CD14-positive monocyte (primary cell): ENCODE results near the gene TMC6. TPM values are rescaled to one million over a fixed set of nuclear protein-coding genes. Genes with fewer than 3 reads are reported as not detected.

ENCODE experiments used
- DNase-seq, 3 donors: peaks; one replicate each; pipeline ENCODE4 v3.0.0-alpha.2; 2011 to 2022
- H2AFZ ChIP-seq: 2 replicates; pipeline ENCODE4 v1.6.0; 2012; ENCODE audit warnings: mild to moderate bottlenecking, low read depth, low read length, inconsistent platforms; ENCODE audit not compliant: insufficient read depth, poor library complexity, severe bottlenecking
- H3K27ac ChIP-seq, 2 donors: 1 replicate in 1 of 2; 2 replicates in 1 of 2; pipeline ENCODE4 v1.5.1; 2012 to 2013; ENCODE audit warnings: low read length in 2 of 2, control low read depth in 1 of 2, inconsistent platforms in 1 of 2, low read depth in 1 of 2, mild to moderate bottlenecking in 1 of 2
- H3K27me3 ChIP-seq, 2 donors: one replicate each; pipeline versions ENCODE4 v1.6.0 to v1.6.1; 2011 to 2013; ENCODE audit warnings: low read length in 2 of 2; ENCODE audit not compliant: control insufficient read depth in 2 of 2, insufficient read depth in 2 of 2
- H3K36me3 ChIP-seq, 2 donors: replicated peaks in 1 of 2; 1 replicate in 1 of 2; 2 replicates in 1 of 2; pipeline versions ENCODE4 v1.5.1 to v1.6.1; 2012 to 2013; ENCODE audit warnings: low read length in 2 of 2, control low read depth in 1 of 2, inconsistent platforms in 1 of 2, mild to moderate bottlenecking in 1 of 2; ENCODE audit not compliant: insufficient read depth in 2 of 2, control insufficient read depth in 1 of 2
- H3K4me1 ChIP-seq, 2 donors: 1 replicate in 1 of 2; 2 replicates in 1 of 2; pipeline versions ENCODE4 v1.5.1 to v1.6.1; 2012 to 2013; ENCODE audit warnings: low read length in 2 of 2, control low read depth in 1 of 2, inconsistent platforms in 1 of 2, mild to moderate bottlenecking in 1 of 2, moderate library complexity in 1 of 2; ENCODE audit not compliant: insufficient read depth in 2 of 2, control insufficient read depth in 1 of 2
- H3K4me2 ChIP-seq: replicated peaks from 2 replicates; pipeline ENCODE3; 2012; ENCODE audit warnings: low read length, moderate library complexity, mild to moderate bottlenecking; ENCODE audit not compliant: poor library complexity, severe bottlenecking; ENCODE audit errors: extremely low read depth
- H3K4me3 ChIP-seq, 3 experiments: fragments of 200-600 bp in 1 of 3; sonication (generic) in 1 of 3; replicated peaks in 1 of 3; 1 replicate in 2 of 3; 2 replicates in 1 of 3; pipeline ENCODE4 v1.5.1; 2011 to 2013; ENCODE audit warnings: low read length in 3 of 3, mild to moderate bottlenecking in 3 of 3, control low read depth in 2 of 3, low read depth in 2 of 3, inconsistent platforms in 1 of 3, moderate library complexity in 1 of 3
- H3K79me2 ChIP-seq: 2 replicates; pipeline ENCODE4 v1.6.0; 2012; ENCODE audit warnings: mild to moderate bottlenecking, control low read depth, inconsistent platforms, low read length, moderate library complexity; ENCODE audit not compliant: insufficient read depth
- H3K9ac ChIP-seq: 2 replicates; pipeline ENCODE4 v1.6.0; 2017; ENCODE audit warnings: low read length, mild to moderate bottlenecking; ENCODE audit not compliant: insufficient read depth, poor library complexity, severe bottlenecking
- H3K9me3 ChIP-seq, 2 donors: replicated peaks in 1 of 2; 1 replicate in 1 of 2; 2 replicates in 1 of 2; pipeline versions ENCODE4 v1.5.1 to v1.6.1; 2012 to 2013; ENCODE audit warnings: low read length in 2 of 2, control low read depth in 1 of 2; ENCODE audit not compliant: control insufficient read depth in 1 of 2, insufficient read depth in 1 of 2
- H4K20me1 ChIP-seq: 2 replicates; pipeline ENCODE4 v1.6.0; 2012; ENCODE audit warnings: mild to moderate bottlenecking, low read length, control low read depth, moderate library complexity; ENCODE audit not compliant: insufficient read depth
- H3K27ac Mint-ChIP-seq, 7 donors: one replicate each; pipeline ENCODE4 v1.8.0; 2020; ENCODE audit warnings: mild to moderate bottlenecking in 7 of 7, mixed read lengths in 7 of 7, moderate library complexity in 6 of 7, inconsistent platforms in 2 of 7
- H3K27me3 Mint-ChIP-seq, 3 donors: one replicate each; pipeline ENCODE4 v1.8.0; 2021 to 2022; ENCODE audit warnings: low read depth in 3 of 3, mild to moderate bottlenecking in 3 of 3, mixed read lengths in 3 of 3, moderate library complexity in 3 of 3, inconsistent platforms in 1 of 3
- H3K36me3 Mint-ChIP-seq, 2 donors: one replicate each; pipeline ENCODE4 v1.8.0; 2020; ENCODE audit warnings: mixed read lengths in 2 of 2, inconsistent platforms in 1 of 2, mild to moderate bottlenecking in 1 of 2
- H3K4me1 Mint-ChIP-seq: one replicate; pipeline ENCODE4 v1.8.0; 2020; ENCODE audit warnings: mild to moderate bottlenecking, mixed read lengths
- H3K4me3 Mint-ChIP-seq, 2 donors: one replicate each; pipeline ENCODE4 v1.8.0; 2020; ENCODE audit warnings: mild to moderate bottlenecking in 2 of 2, mixed read lengths in 2 of 2, moderate library complexity in 1 of 2
- H3K9me3 Mint-ChIP-seq, 7 donors: one replicate each; pipeline ENCODE4 v1.8.0; 2020 to 2022; ENCODE audit warnings: mixed read lengths in 7 of 7, mild to moderate bottlenecking in 6 of 7, moderate library complexity in 6 of 7, inconsistent platforms in 2 of 7
- CTCF ChIP-seq: fragments of 200-600 bp; IDR thresholded peaks from one replicate; pipeline ENCODE4 v1.8.0; 2022; ENCODE audit warnings: antibody characterized with exemption, mild to moderate bottlenecking
- WGBS: methylation state at CpG from one replicate; pipeline ENCODE4 v1.1.5; 2013; ENCODE audit warnings: missing lambda C conversion rate; ENCODE audit not compliant: insufficient coverage; 5-methylcytosine and 5-hydroxymethylcytosine counted together
- intact Hi-C, 2 donors: fragments of 100-400 bp; cut with micrococcal nuclease; formaldehyde crosslinking; loops; one replicate each; pipeline versions ENCODE4 v1.15.0 to v1.15.1; 2023
- polyA plus RNA-seq, 3 donors: library from polyadenylated mRNA; depleted of rRNA in 1 of 3; unstranded in 2 of 3; stranded (reverse) in 1 of 3; fragments of 300-500 nt in 2 of 3; fragments of >200 nt in 1 of 3; fragmentation: Illumina TruSeq in 2 of 3; gene quantifications; 1 replicate in 2 of 3; 2 replicates in 1 of 3; pipeline ENCODE4 v1.2.3, GENCODE V29; 2012 to 2021

The TMC6 gene
- polyA plus RNA-seq, 3 donors, result 60.1 to 107 (median 79.2) TPM

- 82% methylated on average over 24 of the region's 31 CpGs for WGBS
- H3K4me1 Mint-ChIP-seq, result peaks cover 70% of the 10 kb centered on the region
- H3K27ac ChIP-seq, result peak overlapping the region; percentile 14 to 27
Observed at GRCh38 chr17:78170692-78171590, 42.4 kb upstream of the TMC6 start.

More at GRCh38 chr17:78170692-78171590, 42.4 kb upstream of the TMC6 start:
- H3K9me3 Mint-ChIP-seq, result peaks cover 0 to 3% (median 0%) of the 10 kb centered on the region in 7 donors
- Histone ChIP-seq H3K79me2 (peaks cover 46% of the 10 kb centered on the region), H3K36me3 (peaks cover 11 to 16% of the 10 kb centered on the region in 2 donors), H3K27me3 (no peaks in the 10 kb centered on the region), H3K4me1 (peaks cover 74% of the 10 kb centered on the region in 2 donors), H3K4me3 (peak overlapping the region in 1 of 3 experiments; percentile 85), H3K9ac (no peak overlapping the region), H3K4me2 (peak overlapping the region; percentile 76), H4K20me1 (peaks cover 29% of the 10 kb centered on the region), H2AFZ (no peak overlapping the region), H3K9me3 (no peaks in the 10 kb centered on the region)
- peak in 1 of 3 donors; percentile 32 for DNase-seq
- peak overlapping the region in 5 of 7 donors; percentile 46 to 97 (median 93) for H3K27ac Mint-ChIP-seq
- H3K27me3 Mint-ChIP-seq, result no peaks in the 10 kb centered on the region
- intact Hi-C loops, result loop anchor here (1.0 to 5.0 kb wide), 4 partner anchors 31 to 59 kb away; partner anchors contain the start of gene TMC6 (in 1 of the 2)
- H3K36me3 Mint-ChIP-seq, result peaks cover 34 to 46% of the 10 kb centered on the region in 2 donors
- TF ChIP-seq CTCF, result no peak
- H3K4me3 Mint-ChIP-seq, result peak overlapping the region; percentile 34 to 46
